K562 (cell line): ENCODE data around the gene EBNA1BP2. TPM values are rescaled to one million over a fixed set of nuclear protein-coding genes. Genes with fewer than 3 reads are reported as not detected.

Experiments used
- ATAC-seq: fragments of 200-7000 bp; cut with Tn5 transposase; 3 replicates; pipeline ENCODE4 v1.9.1; 2020; ENCODE audit warnings: moderate library complexity
- BruUV-seq: library from RNA; stranded (reverse); fragments of 400-500 nt; replicated peaks from 2 replicates; lab custom pipeline; 2021; lab: Mats Ljungman, UMichigan
- CTCF ChIA-PET: fragments of 300-600 bp; formaldehyde crosslinking; extraction: SDS; loops from one replicate; lab custom pipeline; 2021; ENCODE audit warnings: low intra/inter-chr PET ratio; lab: Yijun Ruan, JAX
- POLR2A ChIA-PET: fragments of 300-600, 350-650 bp; sonication (Branson Sonifier 250); formaldehyde crosslinking; extraction: SDS; loops from one replicate; lab custom pipeline; 2021; ENCODE audit warnings: antibody characterized with exemption, inconsistent platforms; lab: Yijun Ruan, JAX
- DNase-seq, 4 experiments: peaks; one replicate each; pipeline versions ENCODE4 v3.0.0 to v3.0.0-alpha.2; 2011 to 2018; ENCODE audit warnings: low spot score in 3 of 4, mixed read lengths in 3 of 4; ENCODE audit errors: extremely low read depth in 1 of 4
- FAIRE-seq: peaks from 2 replicates; lab custom pipeline; 2011; peaks lifted over from hg19 to GRCh38; lab: Jason Lieb, UNC
- H2AFZ ChIP-seq: 2 replicates; pipeline ENCODE4 v1.6.0; 2011; ENCODE audit warnings: low read depth, low read length, control low read depth, inconsistent platforms
- H3K27ac ChIP-seq: fragments of 200-600 bp; 3 replicates; pipeline ENCODE4 v1.8.0; 2011; ENCODE audit warnings: low read depth, mild to moderate bottlenecking, control low read depth, inconsistent platforms, low read length, moderate library complexity, mixed read lengths; ENCODE audit errors: extremely low read depth
- H3K27me3 ChIP-seq, 2 experiments: fragments of 300-600 bp in 1 of 2; 2 replicates in 1 of 2; 3 replicates in 1 of 2; pipeline versions ENCODE4 v1.6.0 to v1.8.0; 2011; ENCODE audit warnings: inconsistent platforms in 2 of 2, low read length in 2 of 2, mild to moderate bottlenecking in 1 of 2, mixed read lengths in 1 of 2, moderate library complexity in 1 of 2; ENCODE audit not compliant: control insufficient read depth in 2 of 2, insufficient read depth in 2 of 2
- H3K36me3 ChIP-seq: fragments of 300-600 bp; 3 replicates; pipeline ENCODE4 v1.8.0; 2011; ENCODE audit warnings: mild to moderate bottlenecking, low read length, inconsistent platforms; ENCODE audit not compliant: control insufficient read depth, insufficient read depth
- H3K4me1 ChIP-seq, 2 experiments: fragments of 200-600 bp in 1 of 2; replicated peaks in 1 of 2; 2 replicates in 1 of 2; 3 replicates in 1 of 2; pipeline versions ENCODE4 v1.5.1 to v1.8.0; 2011; ENCODE audit warnings: inconsistent platforms in 2 of 2, low read length in 2 of 2, mild to moderate bottlenecking in 1 of 2, mixed read lengths in 1 of 2, moderate library complexity in 1 of 2; ENCODE audit not compliant: control insufficient read depth in 2 of 2, insufficient read depth in 2 of 2
- H3K4me2 ChIP-seq: 2 replicates; pipeline ENCODE4 v1.6.1; 2011; ENCODE audit warnings: low read length, control low read depth, inconsistent platforms, mixed read lengths; ENCODE audit not compliant: insufficient read depth
- H3K4me3 ChIP-seq: fragments of 200-600 bp; sonication (generic), shearing (Covaris generic); 2 replicates; pipeline ENCODE4 v1.5.1; 2016; ENCODE audit warnings: control low read depth, inconsistent platforms
- H3K79me2 ChIP-seq: fragments of 200-600 bp; 3 replicates; pipeline ENCODE4 v1.8.0; 2011; ENCODE audit warnings: low read length, inconsistent platforms; ENCODE audit not compliant: control insufficient read depth, insufficient read depth
- H3K9ac ChIP-seq, 2 experiments: 2 replicates each; pipeline versions ENCODE4 v1.6.0 to v1.6.1; 2011; ENCODE audit warnings: low read depth in 2 of 2, low read length in 2 of 2, control low read depth in 1 of 2, inconsistent platforms in 1 of 2, mild to moderate bottlenecking in 1 of 2, mixed read lengths in 1 of 2; ENCODE audit not compliant: insufficient read depth in 1 of 2
- H3K9me1 ChIP-seq: one replicate; pipeline ENCODE4 v1.6.0; 2011; ENCODE audit warnings: inconsistent platforms, mild to moderate bottlenecking, low read length, moderate library complexity; ENCODE audit not compliant: control insufficient read depth, insufficient read depth
- H3K9me3 ChIP-seq: replicated peaks from 2 replicates; pipeline ENCODE4 v1.5.1; 2011; ENCODE audit warnings: low read depth, low read length, inconsistent platforms; ENCODE audit not compliant: control insufficient read depth, insufficient read depth
- H4K20me1 ChIP-seq: replicated peaks from 2 replicates; pipeline ENCODE4 v1.6.1; 2011; ENCODE audit warnings: low read length, inconsistent platforms, mixed read lengths; ENCODE audit not compliant: control insufficient read depth, insufficient read depth
- KDM4B ChIP-seq, 2 experiments: fragments of 450-650 bp in 1 of 2; sonication (generic) in 1 of 2; IDR thresholded peaks; 2 replicates each; pipeline ENCODE4 v1.6.1; 2016 to 2017; ENCODE audit warnings: borderline replicate concordance in 2 of 2, antibody characterized with exemption in 1 of 2, low read depth in 1 of 2, mild to moderate bottlenecking in 1 of 2
- MBD2 ChIP-seq: sonication (generic); IDR thresholded peaks from 2 replicates; pipeline ENCODE4 v1.6.1; 2016; ENCODE audit warnings: low read depth, borderline replicate concordance
- ZNF263 ChIP-seq: sonication (generic); formaldehyde crosslinking; IDR thresholded peaks from 2 replicates; pipeline ENCODE4 v1.8.0; 2022; ENCODE audit warnings: mild to moderate bottlenecking, missing genetic modification reagents, borderline replicate concordance
- WGBS: fragments of 100-300 bp; shearing (Covaris generic); methylation state at CpG from one replicate; pipeline ENCODE4 v1.1.6; 2016; ENCODE audit warnings: low coverage, mixed read lengths; ENCODE audit not compliant: insufficient coverage; ENCODE audit errors: missing lambda C conversion rate; 5-methylcytosine and 5-hydroxymethylcytosine counted together
- in situ Hi-C: fragments of 300-500 bp; cut with MboI; formaldehyde crosslinking; loops from 4 replicates; pipeline ENCODE4 v1.15.0; 2018; ENCODE audit warnings: inconsistent platforms, mixed read lengths
- intact Hi-C: fragments of 100-400 bp; cut with micrococcal nuclease; formaldehyde crosslinking; loops from 2 replicates; pipeline ENCODE4 v1.14.2; 2022
- polyA plus RNA-seq, 8 experiments: library from polyadenylated mRNA; depleted of rRNA in 4 of 8; stranded (reverse) in 5 of 8; unstranded in 3 of 8; fragments of >200 nt; fragmentation: Nextera tagmentation in 2 of 8; fragmentation: Illumina TruSeq in 1 of 8; extraction: Ambion mirVana in 2 of 8; extraction: Trizol in 1 of 8; gene quantifications; 2 replicates each; pipeline versions ENCODE4 v1.2.1 to v1.2.3, GENCODE V29; 2011 to 2014; ENCODE audit warnings: inconsistent platforms in 1 of 8, missing spikeins in 1 of 8
- total RNA-seq, 7 experiments: library from RNA; depleted of rRNA in 6 of 7; stranded (reverse); fragments of >200 nt in 6 of 7; fragmentation: Illumina TruSeq in 2 of 7; extraction: Trizol in 2 of 7; gene quantifications; 2 replicates each; pipeline versions ENCODE4 v1.2.1 to v1.2.3, GENCODE V29; 2011 to 2021; ENCODE audit warnings: low replicate concordance in 1 of 7
- TF ChIP-seq, protein P1 (sequence below): fragments of 250-450 bp; sonication (Bioruptor Pico); IDR thresholded peaks from 2 replicates; pipeline ENCODE4 v1.8.0; 2021; ENCODE audit warnings: borderline replicate concordance, mild to moderate bottlenecking, moderate library complexity; ENCODE audit not compliant: poor library complexity, severe bottlenecking

EBNA1BP2 gene
- total and polyA plus RNA-seq, 9 of the 15 experiments (the other 6 are each of a cell fraction or from before 2014, with no cell fraction given): 95.2 to 349 (median 249) TPM

DNA sequence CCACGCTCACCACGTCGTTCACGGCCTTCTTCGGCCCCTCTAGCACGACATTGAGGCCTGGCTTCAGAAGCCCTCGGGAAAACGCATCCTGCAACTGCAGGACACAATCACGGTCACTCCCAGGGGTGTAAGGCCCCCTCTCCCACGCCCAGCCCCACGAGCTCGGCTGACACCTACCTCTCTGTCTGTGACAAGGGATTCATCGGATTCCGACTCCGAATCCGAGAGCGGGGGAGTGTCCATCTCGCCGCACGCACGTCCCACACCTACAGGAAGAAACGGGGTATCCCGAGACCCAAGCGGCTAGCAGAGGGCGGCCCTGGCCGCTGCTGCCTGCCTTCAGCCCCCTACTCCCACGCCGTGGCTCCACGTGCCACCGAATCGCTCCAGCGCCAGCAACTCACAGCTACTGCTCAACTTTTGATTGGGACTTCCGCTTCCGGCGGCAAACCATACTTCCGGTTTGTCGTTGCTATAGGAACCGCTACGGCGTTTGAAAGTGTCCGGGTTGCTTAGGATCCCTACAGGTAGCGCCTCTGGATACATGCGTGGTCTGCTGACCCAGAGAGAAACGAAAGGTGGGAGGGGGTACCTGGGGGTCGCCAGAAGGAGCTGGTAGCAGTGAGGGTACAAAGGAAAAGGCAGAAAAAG, at the start of gene EBNA1BP2, which contains the start of gene CFAP57 (continued):
- TF ChIP-seq KDM4B (IDR thresholded peaks at IDR 0.05; ENCODE audit: borderline replicate concordance in 2 of 2, low read depth in 1 of 2) (peak in 1 of 2 experiments; percentile 82; a peak in 1 of 4 replicates), MBD2 (peak; percentile 67; the same call in 1 of the 2 replicates)
- TF ChIP-seq, protein P1, sequence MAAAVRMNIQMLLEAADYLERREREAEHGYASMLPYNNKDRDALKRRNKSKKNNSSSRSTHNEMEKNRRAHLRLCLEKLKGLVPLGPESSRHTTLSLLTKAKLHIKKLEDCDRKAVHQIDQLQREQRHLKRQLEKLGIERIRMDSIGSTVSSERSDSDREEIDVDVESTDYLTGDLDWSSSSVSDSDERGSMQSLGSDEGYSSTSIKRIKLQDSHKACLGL: peak; percentile 95

- Histone ChIP-seq H4K20me1 (peaks cover 11% of the 10 kb centered on the region), H3K36me3 (no peaks in the 10 kb centered on the region), H3K27me3 (peaks cover 40 to 62% of the 10 kb centered on the region in 2 experiments), H3K79me2 (no peaks in the 10 kb centered on the region), H3K27ac (no peak overlapping the region), H3K4me2 (no peak overlapping the region), H2AFZ (no peak overlapping the region), H3K4me1 (no peaks in the 10 kb centered on the region), H3K9me3 (no peaks in the 10 kb centered on the region), H3K4me3 (no peak overlapping the region), H3K9me1 (no peaks in the 10 kb centered on the region), H3K9ac (no peak overlapping the region)
- no peak for FAIRE-seq
- DNase-seq: no peak
- BruUV-seq: no TSS peak
- intact Hi-C loops: no loop called here
- WGBS: 0% methylated on average over 1 of the region's 1 CpG
- ChIA-PET CTCF (no interaction called here), POLR2A (interaction anchor here (1.1 to 1.4 kb wide), 2 partner anchors 14 to 24 kb away, joined by 3 to 4 read pairs; no protein-coding TSS in a partner anchor)
- in situ Hi-C loops: no loop called here
- ATAC-seq: no peak
- TF ChIP-seq ZNF263 (CRISPR knock-in tag): no peak
Observed at GRCh38 chr1:43221797-43222196, 49.7 kb upstream of the EBNA1BP2 start.
